Activated CD8-positive, alpha-beta memory T cell treated with anti-CD3 and anti-CD28 coated beads, Interleukin-2, amount 10 ng/mL, durations not matched to agents 7 days and 5 days (primary cell): ENCODE results near the gene PLXNB2. TPM values are rescaled to one million over a fixed set of nuclear protein-coding genes. Genes with fewer than 3 reads are reported as not detected.
"Not testable (repeated sequence)": the region's sequence is repeated elsewhere in the genome, so short reads cannot be mapped to it uniquely, and the experiment has no call there.

Experiments used
- ATAC-seq: fragments of 150-1000 bp; cut with Tn5 transposase; one replicate; pipeline ENCODE4 v1.10.0; 2021; ENCODE audit warnings: moderate library complexity
- CTCF ChIA-PET: fragments of 350-600 bp; sonication (Branson Sonifier 250); formaldehyde crosslinking; loops from one replicate; lab custom pipeline; 2021; ENCODE audit warnings: antibody characterized with exemption; lab: Charles Lee
- DNase-seq: peaks from one replicate; pipeline ENCODE4 v3.0.0-alpha.2; 2020
- H3K27ac Mint-ChIP-seq: one replicate; pipeline ENCODE4 v1.8.0; 2021; ENCODE audit warnings: mild to moderate bottlenecking, mixed read lengths
- H3K27me3 Mint-ChIP-seq: one replicate; pipeline ENCODE4 v1.8.0; 2021; ENCODE audit warnings: mixed read lengths
- H3K36me3 Mint-ChIP-seq: one replicate; pipeline ENCODE4 v1.8.0; 2021; ENCODE audit warnings: mild to moderate bottlenecking, mixed read lengths
- H3K4me1 Mint-ChIP-seq: one replicate; pipeline ENCODE4 v1.8.0; 2021; ENCODE audit warnings: mixed read lengths
- H3K4me3 Mint-ChIP-seq: one replicate; pipeline ENCODE4 v1.8.0; 2021; ENCODE audit warnings: mild to moderate bottlenecking, moderate library complexity, mixed read lengths
- H3K9me3 Mint-ChIP-seq: one replicate; pipeline ENCODE4 v1.8.0; 2022; ENCODE audit warnings: low read depth, mixed read lengths
- total RNA-seq, 2 experiments: library from RNA; stranded (reverse); gene quantifications; one replicate each; pipeline ENCODE4 v1.2.3, GENCODE V29; 2021

Gene PLXNB2
- total RNA-seq, 2 experiments from 2014 or later: 23.4 to 26.6 TPM

DNA sequence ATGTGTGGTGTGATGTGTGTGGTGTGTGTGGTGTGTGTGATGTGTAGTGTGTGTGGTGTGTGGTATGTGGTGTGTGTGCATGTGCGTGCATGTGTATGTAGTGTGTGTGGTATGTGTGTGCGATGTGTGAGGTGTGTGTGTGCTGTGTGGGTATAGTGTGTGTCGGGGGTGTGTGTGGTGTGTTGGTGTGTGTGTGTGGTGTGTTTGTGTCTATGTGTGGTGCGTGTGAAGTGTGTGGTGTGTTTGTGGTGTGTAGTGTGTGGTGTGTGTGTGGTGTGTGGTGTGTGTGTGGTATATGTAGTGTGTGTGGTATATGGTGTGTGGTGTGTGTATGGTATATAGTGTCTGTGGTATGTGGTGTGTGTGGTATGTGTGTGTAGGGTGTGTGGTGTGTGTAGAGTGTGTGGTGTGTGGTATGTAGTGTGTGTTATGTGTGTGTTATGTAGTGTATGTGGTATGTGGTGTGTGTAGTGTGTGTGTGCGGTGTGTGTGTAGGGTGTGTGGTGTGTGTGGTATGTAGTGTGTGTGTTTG lies 30.7 kb upstream of the PLXNB2 start:
- ATAC-seq (no peak), DNase-seq (no peak)
- Mint-ChIP-seq H3K36me3 (no peaks in the 10 kb centered on the region), H3K9me3 (no peaks in the 10 kb centered on the region), H3K4me1 (peaks cover 8% of the 10 kb centered on the region), H3K27me3 (no peaks in the 10 kb centered on the region), H3K27ac (no peak overlapping the region), H3K4me3 (no peak overlapping the region)
- CTCF ChIA-PET: no interaction called here

DNA sequence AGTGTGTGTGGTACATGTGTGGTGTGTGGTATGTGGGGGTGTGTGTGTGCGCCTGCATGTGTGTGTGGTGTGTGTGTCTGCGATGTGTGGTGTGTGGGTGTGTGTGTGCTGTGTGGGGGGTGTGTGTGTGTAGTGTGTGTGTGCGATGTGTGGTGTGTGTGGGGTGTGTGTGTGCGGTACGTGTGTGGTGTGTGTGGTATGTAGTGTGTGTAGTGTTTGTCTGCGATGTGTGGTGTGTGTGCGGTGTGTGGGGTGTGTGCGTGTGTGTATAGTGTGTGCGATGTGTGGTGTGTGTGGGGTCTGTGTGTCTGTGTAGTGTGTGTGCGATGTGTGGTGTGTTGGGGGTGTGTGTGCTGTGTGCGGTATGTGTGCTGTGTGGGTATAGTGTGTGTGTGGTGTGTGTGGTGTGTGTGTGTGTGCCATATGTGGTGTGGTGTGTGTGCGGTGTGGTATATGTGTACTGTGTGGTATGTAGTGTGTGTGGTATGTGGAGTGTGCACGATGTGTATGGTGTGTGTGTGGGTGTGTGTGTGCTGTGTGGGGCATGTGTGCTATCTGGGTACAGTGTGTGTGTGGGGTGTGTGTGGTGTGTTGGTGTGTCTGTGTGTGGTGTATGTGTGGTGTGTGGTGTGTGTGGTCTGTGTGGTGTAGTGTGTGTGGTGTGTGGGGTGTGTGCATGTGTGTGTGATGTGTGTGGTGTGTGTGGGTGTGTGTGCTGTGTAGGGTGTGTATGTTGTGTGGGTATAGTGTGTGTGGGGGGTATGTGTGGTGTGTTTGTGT lies 30.0 kb upstream of the PLXNB2 start:
- Mint-ChIP-seq H3K27ac (no peak overlapping the region), H3K27me3 (no peaks in the 10 kb centered on the region), H3K4me1 (peaks cover 8% of the 10 kb centered on the region), H3K9me3 (no peaks in the 10 kb centered on the region), H3K4me3 (no peak overlapping the region), H3K36me3 (no peaks in the 10 kb centered on the region)
- CTCF ChIA-PET: no interaction called here
- DNase-seq (no peak), ATAC-seq (no peak)

DNA sequence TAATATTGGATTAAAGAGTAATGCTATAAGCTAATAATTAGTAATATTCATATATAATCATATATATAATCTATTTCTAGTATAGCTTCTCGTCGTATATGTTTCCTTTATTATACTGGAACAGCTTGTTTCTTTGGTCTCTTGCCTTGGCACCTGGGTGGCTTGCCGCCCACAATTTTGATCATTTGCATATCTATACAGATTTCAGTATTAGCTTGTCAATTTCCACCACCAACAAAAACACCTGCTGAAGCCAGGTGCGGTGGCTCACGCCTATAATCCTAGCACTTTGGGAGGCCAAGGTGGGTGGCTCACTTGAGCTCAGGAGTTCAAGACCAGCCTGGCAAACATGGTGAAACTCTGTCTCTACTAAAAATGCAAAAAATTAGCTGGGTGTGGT lies 27.0 kb upstream of the PLXNB2 start:
- not testable (repeated sequence) for H3K4me3 Mint-ChIP-seq
- CTCF ChIA-PET: interaction anchor here (1.1 to 3.0 kb wide), 4 partner anchors 7 to 153 kb away, joined by 3 to 15 read pairs (median 4); no protein-coding TSS in a partner anchor

DNA sequence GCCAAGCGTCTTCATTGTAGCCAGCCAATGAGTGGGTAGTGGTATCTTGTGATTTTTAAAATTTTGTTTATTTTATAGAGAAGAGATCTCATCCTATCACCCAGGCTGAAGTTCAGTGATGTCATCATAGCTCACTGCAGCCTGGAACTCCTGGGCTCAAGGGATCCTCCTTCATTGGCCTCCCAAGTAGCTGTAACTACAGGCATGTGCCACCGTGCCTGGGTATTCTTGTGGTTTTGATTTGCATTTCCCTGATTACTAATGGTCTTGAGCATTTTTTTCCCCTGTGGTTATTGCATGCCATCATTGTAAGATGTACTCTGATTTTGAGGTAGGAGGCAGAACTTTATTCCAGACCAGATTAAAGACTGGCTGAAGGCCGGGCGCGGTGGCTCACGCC lies 21.8 kb upstream of the PLXNB2 start:
- H3K27me3 Mint-ChIP-seq: peaks cover 13% of the 10 kb centered on the region
- H3K36me3 Mint-ChIP-seq: no peaks in the 10 kb centered on the region
- no peak for DNase-seq
- CTCF ChIA-PET: interaction anchor here (1.2 to 7.4 kb wide), 7 partner anchors 12 to 292 kb away, joined by 3 to 105 read pairs (median 3); no protein-coding TSS in a partner anchor
- H3K27ac Mint-ChIP-seq: no peak overlapping the region
- H3K4me1 Mint-ChIP-seq: peaks cover 17% of the 10 kb centered on the region
- H3K9me3 Mint-ChIP-seq: no peaks in the 10 kb centered on the region
- no peak overlapping the region for H3K4me3 Mint-ChIP-seq
- no peak for ATAC-seq

More for the DNA sequence above, 27.0 kb upstream of the PLXNB2 start:
- not testable (repeated sequence) for H3K27me3 Mint-ChIP-seq, H3K4me1 Mint-ChIP-seq, H3K9me3 Mint-ChIP-seq, DNase-seq, ATAC-seq, H3K36me3 Mint-ChIP-seq, H3K27ac Mint-ChIP-seq

DNA sequence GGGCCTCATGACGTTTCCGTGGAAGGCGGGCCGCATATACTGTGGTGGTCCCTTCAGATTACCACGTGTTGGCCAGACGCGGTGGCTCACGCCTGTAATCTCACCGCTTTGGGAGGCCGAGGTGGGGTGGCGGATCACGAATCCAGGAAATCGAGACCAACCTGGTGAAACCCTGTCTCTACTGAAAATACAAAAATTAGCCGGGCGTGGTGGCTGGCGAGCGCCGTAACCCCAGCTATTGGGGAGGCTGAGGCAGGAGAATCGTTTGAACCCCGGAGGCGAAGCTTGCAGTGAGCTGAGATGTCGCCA lies 20.2 kb upstream of the PLXNB2 start:
- peaks cover 13% of the 10 kb centered on the region for H3K27me3 Mint-ChIP-seq
- peak overlapping the region; percentile 83 for H3K27ac Mint-ChIP-seq
- peak overlapping the region; percentile 74 for H3K4me3 Mint-ChIP-seq
- DNase-seq (no peak), ATAC-seq (no peak)
- H3K9me3 Mint-ChIP-seq: no peaks in the 10 kb centered on the region
- CTCF ChIA-PET: interaction anchor here (0.6 to 7.4 kb wide), 16 partner anchors 10 to 87 kb away, joined by 3 to 105 read pairs (median 4); partner anchors contain the start of genes HDAC10 and PLXNB2
- H3K4me1 Mint-ChIP-seq: peaks cover 17% of the 10 kb centered on the region
- H3K36me3 Mint-ChIP-seq: no peaks in the 10 kb centered on the region

DNA sequence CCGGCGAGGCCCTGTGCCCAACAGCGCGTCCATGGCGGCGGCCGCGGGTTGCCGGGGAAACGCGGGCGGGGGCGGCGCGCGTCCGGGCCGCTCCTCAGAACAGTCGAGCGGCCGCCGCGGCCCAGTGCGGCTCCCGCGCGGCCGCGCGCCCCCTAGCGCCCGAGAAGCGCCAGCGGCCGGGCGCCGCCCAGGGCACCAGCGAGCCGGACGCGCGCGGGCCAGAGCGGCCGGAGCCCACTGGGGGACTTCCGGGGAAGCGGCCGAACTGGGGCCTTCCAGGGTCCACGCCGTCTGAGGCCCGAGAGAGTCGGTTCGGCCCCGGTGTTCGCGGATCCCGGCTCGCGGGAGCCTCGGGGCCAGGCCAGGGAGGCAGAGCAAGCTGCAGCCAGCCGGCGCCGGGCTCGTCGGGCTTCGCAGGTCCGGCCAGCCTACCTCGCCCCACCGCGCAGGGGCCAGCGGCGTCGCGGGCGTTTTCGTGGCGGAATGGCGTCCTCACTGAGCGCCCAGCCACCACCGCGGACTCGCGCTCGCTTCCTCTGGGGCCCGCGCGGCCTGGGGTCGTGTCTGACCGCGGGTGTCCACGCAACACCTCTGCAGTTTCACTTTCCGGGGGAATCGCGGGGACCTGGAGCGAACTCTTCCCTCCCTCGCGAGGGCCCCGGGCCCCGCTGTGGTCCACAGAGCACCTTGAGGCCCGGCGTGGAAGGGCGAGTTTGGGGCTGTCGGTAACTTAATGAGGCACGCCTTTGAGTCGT lies 19.7 kb upstream of the PLXNB2 start, which contains the start of gene DENND6B:
Gene DENND6B (minus strand): TSS at position 57 of the 755 bp plus-strand sequence. CDS start 24 bp downstream, at position 33.
- peak within 1 kb of the TSS; percentile 83 for H3K27ac Mint-ChIP-seq
- CTCF ChIA-PET: interaction anchor here (0.6 to 7.4 kb wide), 20 partner anchors 9 to 87 kb away, joined by 3 to 105 read pairs (median 4); partner anchors contain the start of genes HDAC10 and PLXNB2
- H3K27me3 Mint-ChIP-seq: peaks cover 13% of the 10 kb centered on the region
- H3K4me1 Mint-ChIP-seq: peaks cover 17% of the 10 kb centered on the region
- peak within 1 kb of the TSS; percentile 74 for H3K4me3 Mint-ChIP-seq
- ATAC-seq (peak; percentile 96), DNase-seq (peak; percentile 73)
- no peaks in the 10 kb centered on the region for H3K36me3 Mint-ChIP-seq
- no peaks in the 10 kb centered on the region for H3K9me3 Mint-ChIP-seq

DNA sequence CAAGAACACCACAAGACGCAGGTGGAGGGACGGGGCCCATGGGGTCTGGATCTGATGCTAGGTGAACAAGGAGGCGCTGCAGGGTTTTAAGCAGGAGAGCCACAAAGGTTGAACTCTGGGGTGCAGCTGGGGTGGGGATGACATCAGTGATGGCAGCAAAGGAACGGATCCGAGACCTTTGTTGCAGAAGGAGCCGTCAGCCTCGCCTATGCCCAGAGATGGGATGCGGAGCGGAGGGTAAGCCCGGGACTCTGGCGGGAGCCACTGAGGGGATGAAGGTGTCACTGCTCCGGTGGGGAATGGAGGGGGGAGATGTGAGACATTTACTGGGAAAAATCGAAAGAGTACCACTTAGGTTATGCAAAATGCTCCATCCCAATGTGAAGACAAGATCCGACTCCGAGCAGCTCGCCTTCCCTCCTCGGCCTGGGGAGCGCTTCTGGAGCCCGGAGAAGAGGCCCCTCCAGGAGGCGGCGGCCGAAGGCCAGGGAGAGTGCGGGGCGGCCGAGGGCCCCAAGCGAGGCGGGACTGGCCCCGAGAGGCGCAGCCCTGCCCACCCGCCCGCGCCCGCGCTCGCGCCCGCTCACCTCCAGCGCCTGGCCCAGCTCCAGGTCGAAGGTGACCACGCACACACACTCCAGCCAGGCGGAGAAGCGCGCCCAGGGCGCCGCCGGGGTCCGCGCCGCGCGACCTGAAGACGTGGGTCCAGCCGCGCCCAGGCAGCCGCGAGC lies 18.9 kb upstream of the PLXNB2 start:
- no peak overlapping the region for H3K27ac Mint-ChIP-seq

DNA sequence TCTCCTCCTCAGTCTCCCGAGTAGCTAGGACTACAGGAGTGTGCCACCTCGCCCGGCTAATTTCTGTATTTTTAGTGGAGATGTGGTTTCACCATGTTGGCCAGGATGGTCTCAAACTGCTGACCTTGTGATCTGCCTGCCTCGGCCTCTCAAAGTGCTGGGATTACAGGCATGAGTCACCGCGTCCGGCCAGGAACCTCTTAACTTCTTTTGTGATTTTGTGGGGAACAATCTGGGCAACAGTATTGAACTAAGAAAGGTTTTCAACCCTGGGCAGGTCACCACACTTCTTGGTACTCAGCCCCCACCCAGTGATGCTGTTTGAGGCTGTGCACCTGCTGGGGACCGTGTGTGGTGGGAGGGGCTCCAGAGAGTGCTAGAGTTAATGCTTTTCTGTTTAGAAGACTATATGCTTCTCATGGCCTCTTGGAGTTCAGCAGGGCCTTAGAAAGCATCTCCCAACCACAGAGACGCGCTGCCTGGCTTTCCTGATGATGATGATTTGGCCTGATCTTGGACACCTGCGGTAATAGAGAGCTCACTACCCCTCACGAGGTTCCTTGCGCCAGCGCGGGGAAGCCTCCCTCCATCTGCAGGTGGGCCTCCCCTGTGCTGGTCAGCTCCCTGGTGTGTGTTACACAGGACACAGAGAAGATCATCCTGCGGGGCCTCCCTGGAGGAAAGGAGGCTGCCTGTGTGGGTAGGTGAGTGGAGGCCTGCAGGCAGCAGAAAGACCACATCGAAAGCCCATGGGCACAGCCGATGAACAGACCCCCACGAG lies 18.2 kb upstream of the PLXNB2 start:
- no peak for ATAC-seq
- Mint-ChIP-seq H3K9me3 (no peaks in the 10 kb centered on the region), H3K27ac (no peak overlapping the region), H3K4me1 (peaks cover 12% of the 10 kb centered on the region), H3K36me3 (no peaks in the 10 kb centered on the region), H3K4me3 (peak overlapping the region; percentile 67), H3K27me3 (peaks cover 5% of the 10 kb centered on the region)
- no peak for DNase-seq
- CTCF ChIA-PET: interaction anchor here (0.7 to 7.4 kb wide), 14 partner anchors 8 to 547 kb away, joined by 3 to 105 read pairs (median 4); partner anchors contain the start of genes HDAC10 and PLXNB2

More for the DNA sequence above, 18.9 kb upstream of the PLXNB2 start:
- peaks cover 13% of the 10 kb centered on the region for H3K27me3 Mint-ChIP-seq
- DNase-seq: no peak
- H3K4me1 Mint-ChIP-seq: peaks cover 17% of the 10 kb centered on the region
- H3K9me3 Mint-ChIP-seq: no peaks in the 10 kb centered on the region
- ATAC-seq: no peak
- H3K36me3 Mint-ChIP-seq: no peaks in the 10 kb centered on the region
- peak overlapping the region; percentile 67 for H3K4me3 Mint-ChIP-seq
- CTCF ChIA-PET: interaction anchor here (0.5 to 7.4 kb wide), 15 partner anchors 8 to 82 kb away, joined by 3 to 105 read pairs (median 4); partner anchors contain the start of genes HDAC10 and PLXNB2

DNA sequence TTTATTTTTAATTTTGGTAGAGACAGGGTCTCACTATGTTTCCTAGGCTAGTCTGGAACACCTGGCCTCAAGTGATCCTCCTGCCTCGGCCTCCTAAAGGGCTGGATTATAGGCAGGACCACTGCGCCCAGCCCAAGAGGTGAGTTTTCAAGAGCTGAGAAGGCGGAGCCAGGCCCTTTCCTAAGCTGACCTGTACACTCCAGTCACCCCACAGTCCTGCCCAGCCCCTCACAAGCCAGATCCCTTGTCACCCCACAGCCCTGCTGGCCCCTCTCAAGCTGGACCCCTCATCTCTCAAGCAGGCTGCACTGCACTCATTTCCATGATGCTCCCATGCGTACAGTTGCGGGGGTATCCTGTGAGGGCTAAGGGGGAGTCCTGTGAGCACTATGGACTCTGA lies 16.5 kb upstream of the PLXNB2 start:
- CTCF ChIA-PET: interaction anchor here (0.7 to 7.4 kb wide), 5 partner anchors 8 to 174 kb away, joined by 3 to 105 read pairs (median 6); no protein-coding TSS in a partner anchor
- Mint-ChIP-seq H3K4me3 (no peak overlapping the region), H3K36me3 (no peaks in the 10 kb centered on the region), H3K27ac (no peak overlapping the region), H3K4me1 (peaks cover 12% of the 10 kb centered on the region), H3K9me3 (no peaks in the 10 kb centered on the region), H3K27me3 (peaks cover 3% of the 10 kb centered on the region)
- no peak for ATAC-seq
- no peak for DNase-seq

DNA sequence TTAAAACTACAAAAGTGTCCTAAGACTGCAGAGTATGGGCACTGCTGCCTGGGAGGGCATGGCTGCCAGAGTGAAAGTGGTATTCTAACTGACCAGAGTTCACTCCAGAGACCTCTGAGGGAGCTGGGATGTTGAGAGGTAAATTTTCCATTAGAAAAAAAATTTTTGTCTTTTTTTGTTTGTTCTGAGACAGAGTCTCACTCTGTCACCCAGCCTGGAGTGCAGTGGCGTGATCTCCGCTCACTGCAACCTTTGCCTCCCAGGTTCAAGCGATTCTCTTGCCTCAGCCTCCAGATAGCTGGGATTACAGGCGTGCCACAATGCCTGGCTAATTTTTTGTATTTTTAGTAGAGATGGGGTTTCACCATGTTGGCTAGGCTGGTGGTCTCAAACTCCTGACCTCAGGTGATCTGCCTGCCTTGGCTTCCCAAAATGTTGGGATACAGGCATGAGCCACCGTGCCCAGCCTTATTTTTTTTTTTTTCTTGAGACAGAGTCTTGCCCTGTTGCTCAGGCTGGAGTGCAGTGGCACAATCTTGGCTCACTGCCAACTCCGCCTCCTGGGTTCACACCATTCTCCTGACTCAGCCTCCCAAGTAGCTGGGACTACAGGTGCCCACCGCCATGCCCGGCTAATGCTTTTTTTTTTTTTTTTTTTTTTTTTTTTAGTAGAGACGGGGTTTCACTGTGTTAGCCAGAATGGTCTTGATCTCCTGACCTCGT lies 15.1 kb upstream of the PLXNB2 start:
- not testable (repeated sequence) for H3K9me3 Mint-ChIP-seq, H3K27ac Mint-ChIP-seq, ATAC-seq, H3K4me3 Mint-ChIP-seq, H3K27me3 Mint-ChIP-seq, DNase-seq, H3K36me3 Mint-ChIP-seq
- peaks cover 10% of the 10 kb centered on the region for H3K4me1 Mint-ChIP-seq
- CTCF ChIA-PET: interaction anchor here (0.9 to 7.4 kb wide), 4 partner anchors 8 to 78 kb away, joined by 3 to 105 read pairs (median 10); partner anchors contain the start of gene TUBGCP6

DNA sequence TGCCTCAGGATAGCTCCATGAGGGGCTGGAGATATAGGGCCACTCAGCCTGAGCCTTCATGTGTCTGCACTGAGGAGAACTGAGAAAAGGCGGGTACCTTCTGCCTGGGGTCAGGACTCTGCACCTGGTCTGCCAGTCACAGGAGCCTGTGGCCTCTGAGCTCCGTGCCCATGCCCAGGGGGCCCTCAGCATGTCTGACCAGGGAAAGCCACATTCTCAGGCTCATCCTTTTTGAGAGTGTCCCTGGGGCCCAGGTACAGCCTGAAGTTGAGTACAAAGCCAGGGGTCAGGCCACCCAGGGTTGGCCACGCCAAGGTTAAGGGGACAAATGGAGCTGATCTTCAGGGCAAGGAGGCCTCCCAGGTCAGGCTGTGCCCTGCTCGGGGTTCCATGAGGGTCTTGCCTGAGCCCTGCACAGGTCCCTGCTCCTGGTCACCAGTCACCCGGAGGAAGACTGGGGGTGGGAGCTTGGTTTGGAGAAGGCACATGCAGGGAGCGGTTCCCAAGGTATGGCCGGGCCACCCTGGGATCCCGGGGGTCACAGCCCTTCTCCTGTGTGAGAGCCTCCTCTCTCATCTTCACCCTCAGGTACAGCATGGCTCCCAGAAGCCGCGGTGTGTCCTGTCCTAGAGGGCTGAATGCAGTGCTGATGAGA lies 13.4 kb upstream of the PLXNB2 start:
- CTCF ChIA-PET: interaction anchor here (0.8 to 2.9 kb wide), 5 partner anchors 11 to 177 kb away, joined by 3 to 13 read pairs (median 3); partner anchors contain the start of gene PLXNB2
- Mint-ChIP-seq H3K4me3 (no peak overlapping the region), H3K4me1 (peaks cover 1% of the 10 kb centered on the region), H3K36me3 (no peaks in the 10 kb centered on the region), H3K27me3 (peaks cover 1% of the 10 kb centered on the region), H3K27ac (no peak overlapping the region), H3K9me3 (no peaks in the 10 kb centered on the region)
- DNase-seq (no peak), ATAC-seq (no peak)
